Esophagus squamous epithelium (tissue), 5 donors: ENCODE data around the gene AZIN2. TPM values are rescaled to one million over a fixed set of nuclear protein-coding genes. Genes with fewer than 3 reads are reported as not detected.
"Not testable (repeated sequence)": the region's sequence is repeated elsewhere in the genome, so short reads cannot be mapped to it uniquely, and the experiment has no call there.

Source experiments
- DNase-seq: peaks from one replicate; lab custom pipeline; 2025; lab: John Stamatoyannopoulos, UW
- H3K27ac ChIP-seq, 4 donors: fragments of 200-600 bp; sonication (generic); one replicate each; pipeline ENCODE4 v1.5.1; 2016 to 2019; ENCODE audit warnings: mild to moderate bottlenecking in 1 of 4
- H3K27me3 ChIP-seq, 4 donors: fragments of 200-600 bp; sonication (generic); 1 replicate in 3 of 4; 2 replicates in 1 of 4; pipeline versions ENCODE4 v1.5.1 to v1.6.0; 2017 to 2021; ENCODE audit warnings: antibody characterized with exemption in 1 of 4
- H3K36me3 ChIP-seq, 3 donors: fragments of 200-600 bp; sonication (generic); one replicate each; pipeline ENCODE4 v1.5.1; 2016 to 2019
- H3K4me1 ChIP-seq, 3 donors: fragments of 200-600 bp; sonication (generic); one replicate each; pipeline ENCODE4 v1.5.1; 2017 to 2019
- H3K4me3 ChIP-seq, 4 donors: fragments of 200-600 bp; sonication (generic); 1 replicate in 3 of 4; 2 replicates in 1 of 4; pipeline ENCODE4 v1.5.1; 2016 to 2019; ENCODE audit warnings: mild to moderate bottlenecking in 2 of 4, moderate library complexity in 1 of 4
- H3K9me3 ChIP-seq, 3 donors: fragments of 200-600 bp; sonication (generic); one replicate each; pipeline ENCODE4 v1.5.1; 2016 to 2019
- POLR2A ChIP-seq, 4 donors: fragments of 450-650 bp; IDR thresholded peaks; one replicate each; pipeline ENCODE4 v1.6.1; 2017; ENCODE audit warnings: antibody characterized with exemption in 4 of 4, mild to moderate bottlenecking in 4 of 4, moderate library complexity in 3 of 4
- WGBS, 2 donors: methylation state at CpG; one replicate each; pipeline ENCODE4 v1.1.5; 2018; 5-methylcytosine and 5-hydroxymethylcytosine counted together
- intact Hi-C: fragments of 100-400 bp; cut with DNase I; formaldehyde crosslinking; loops from one replicate; pipeline ENCODE4 v1.15.0; 2022
- total RNA-seq, 4 donors: library from RNA; depleted of rRNA; stranded (reverse); fragments of >200 nt; gene quantifications; one replicate each; pipeline ENCODE4 v1.1.0, GENCODE V29; 2016
- TF ChIP-seq, protein P1 (sequence below), 6 experiments: fragments of 450-650 bp in 4 of 6; fragments of 200-600 bp in 2 of 6; sonication (generic) in 2 of 6; IDR thresholded peaks; one replicate each; pipeline ENCODE4 v1.5.1; 2016 to 2019; ENCODE audit warnings: antibody characterized with exemption in 6 of 6, mild to moderate bottlenecking in 4 of 6, moderate library complexity in 4 of 6
- donor health status: DM: yes; HTN: yes; CAD: no.

Gene AZIN2
- total RNA-seq, 4 donors from 2014 or later = 0.27 to 1.5 (median 0.61) TPM

DNA sequence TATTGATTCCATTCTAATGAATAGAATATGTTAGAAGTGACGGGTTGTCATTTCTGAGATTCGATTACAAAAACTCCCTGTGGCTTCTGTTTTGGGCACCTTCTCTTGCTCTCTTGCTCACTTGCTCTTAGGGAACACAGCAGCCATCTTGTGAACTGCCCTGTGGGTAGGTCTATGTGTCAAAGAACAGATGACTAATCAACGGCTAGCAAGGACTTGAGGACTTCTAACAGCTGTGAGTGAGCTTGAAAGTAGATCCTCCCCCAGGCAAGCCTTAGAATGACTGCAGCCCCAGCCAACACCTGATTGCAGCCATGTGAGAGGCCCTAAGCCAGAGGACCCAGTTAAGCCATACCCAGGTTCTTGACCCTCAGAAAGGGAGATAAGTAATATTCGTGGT is 49.3 kb downstream of the AZIN2 start:
- H3K27ac ChIP-seq = no peak overlapping the region
- no peak overlapping the region for H3K4me3 ChIP-seq
- peaks cover 0 to 11% (median 0%) of the 10 kb centered on the region in 3 donors for H3K36me3 ChIP-seq
- intact Hi-C loops = no loop called here
- H3K9me3 ChIP-seq = no peaks in the 10 kb centered on the region
- no peaks in the 10 kb centered on the region for H3K27me3 ChIP-seq
- WGBS, 2 donors = 62 to 72% methylated on average over 4 of the region's 4 CpGs
- TF ChIP-seq, protein P1, sequence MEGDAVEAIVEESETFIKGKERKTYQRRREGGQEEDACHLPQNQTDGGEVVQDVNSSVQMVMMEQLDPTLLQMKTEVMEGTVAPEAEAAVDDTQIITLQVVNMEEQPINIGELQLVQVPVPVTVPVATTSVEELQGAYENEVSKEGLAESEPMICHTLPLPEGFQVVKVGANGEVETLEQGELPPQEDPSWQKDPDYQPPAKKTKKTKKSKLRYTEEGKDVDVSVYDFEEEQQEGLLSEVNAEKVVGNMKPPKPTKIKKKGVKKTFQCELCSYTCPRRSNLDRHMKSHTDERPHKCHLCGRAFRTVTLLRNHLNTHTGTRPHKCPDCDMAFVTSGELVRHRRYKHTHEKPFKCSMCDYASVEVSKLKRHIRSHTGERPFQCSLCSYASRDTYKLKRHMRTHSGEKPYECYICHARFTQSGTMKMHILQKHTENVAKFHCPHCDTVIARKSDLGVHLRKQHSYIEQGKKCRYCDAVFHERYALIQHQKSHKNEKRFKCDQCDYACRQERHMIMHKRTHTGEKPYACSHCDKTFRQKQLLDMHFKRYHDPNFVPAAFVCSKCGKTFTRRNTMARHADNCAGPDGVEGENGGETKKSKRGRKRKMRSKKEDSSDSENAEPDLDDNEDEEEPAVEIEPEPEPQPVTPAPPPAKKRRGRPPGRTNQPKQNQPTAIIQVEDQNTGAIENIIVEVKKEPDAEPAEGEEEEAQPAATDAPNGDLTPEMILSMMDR (IDR thresholded peaks at IDR 0.05) = no peak
- TF ChIP-seq POLR2A (IDR thresholded peaks at IDR 0.05) = no peak
- no peak for DNase-seq
- peaks cover 5 to 49% (median 16%) of the 10 kb centered on the region in 3 donors for H3K4me1 ChIP-seq

DNA sequence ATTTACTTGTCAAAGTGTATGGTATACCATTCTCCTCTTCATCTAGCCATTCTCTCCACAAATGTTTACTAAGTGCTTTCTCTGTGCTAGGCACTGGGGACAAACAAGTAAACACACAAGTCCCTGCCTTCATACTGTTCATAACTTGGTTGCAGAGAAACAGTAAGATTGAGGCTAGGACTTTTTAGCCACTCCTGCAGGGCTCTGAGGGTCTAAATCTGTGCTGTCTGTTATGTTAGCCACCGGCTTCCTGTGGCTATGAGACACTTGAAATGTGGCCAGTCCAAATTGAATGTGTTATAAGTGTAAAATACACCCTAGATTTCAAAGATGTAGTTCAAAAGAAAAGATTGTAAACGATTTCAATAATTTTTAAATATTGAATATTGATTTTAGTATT is 50.2 kb downstream of the AZIN2 start:
- TF ChIP-seq, protein P1 (IDR thresholded peaks at IDR 0.05) = no peak
- no peak for DNase-seq
- peaks cover 0 to 11% (median 0%) of the 10 kb centered on the region in 3 donors for H3K36me3 ChIP-seq
- H3K9me3 ChIP-seq = no peaks in the 10 kb centered on the region
- no peak overlapping the region for H3K4me3 ChIP-seq
- peaks cover 5 to 40% (median 14%) of the 10 kb centered on the region in 3 donors for H3K4me1 ChIP-seq
- 79 to 81% methylated on average over 2 of the region's 2 CpGs for WGBS, 2 donors
- intact Hi-C loops = no loop called here
- H3K27ac ChIP-seq = no peak overlapping the region
- H3K27me3 ChIP-seq = no peaks in the 10 kb centered on the region

DNA sequence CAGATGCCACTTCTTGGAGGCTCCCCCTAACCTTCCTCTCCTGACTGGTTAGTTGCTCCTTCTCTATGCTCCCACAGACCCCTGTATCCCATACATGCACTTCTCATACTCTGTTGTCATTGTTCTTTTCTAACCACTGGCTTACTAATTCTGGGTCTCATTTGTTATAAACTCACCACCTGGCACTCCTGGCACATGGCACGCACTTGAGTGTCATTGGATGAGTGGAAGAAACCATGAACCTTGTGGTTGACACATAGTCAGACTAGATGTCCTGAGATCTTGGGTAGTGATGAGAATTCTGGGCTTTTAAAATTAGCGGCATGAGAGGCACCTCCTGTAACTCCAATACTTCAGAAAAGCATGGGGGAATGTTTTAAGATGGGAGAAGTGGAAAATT is 51.6 kb downstream of the AZIN2 start:
- 94% methylated on average over 2 of the region's 2 CpGs; no CpG with 5 or more reads in 1 of the 2 donors for WGBS, 2 donors
- Histone ChIP-seq H3K27me3 (no peaks in the 10 kb centered on the region), H3K27ac (no peak overlapping the region), H3K4me1 (peaks cover 0 to 31% (median 9%) of the 10 kb centered on the region in 3 donors), H3K9me3 (no peaks in the 10 kb centered on the region), H3K36me3 (peaks cover 0 to 11% (median 0%) of the 10 kb centered on the region in 3 donors), H3K4me3 (no peak overlapping the region)
- intact Hi-C loops = no loop called here
- no peak for TF ChIP-seq POLR2A (IDR thresholded peaks at IDR 0.05)
- no peak for DNase-seq

DNA sequence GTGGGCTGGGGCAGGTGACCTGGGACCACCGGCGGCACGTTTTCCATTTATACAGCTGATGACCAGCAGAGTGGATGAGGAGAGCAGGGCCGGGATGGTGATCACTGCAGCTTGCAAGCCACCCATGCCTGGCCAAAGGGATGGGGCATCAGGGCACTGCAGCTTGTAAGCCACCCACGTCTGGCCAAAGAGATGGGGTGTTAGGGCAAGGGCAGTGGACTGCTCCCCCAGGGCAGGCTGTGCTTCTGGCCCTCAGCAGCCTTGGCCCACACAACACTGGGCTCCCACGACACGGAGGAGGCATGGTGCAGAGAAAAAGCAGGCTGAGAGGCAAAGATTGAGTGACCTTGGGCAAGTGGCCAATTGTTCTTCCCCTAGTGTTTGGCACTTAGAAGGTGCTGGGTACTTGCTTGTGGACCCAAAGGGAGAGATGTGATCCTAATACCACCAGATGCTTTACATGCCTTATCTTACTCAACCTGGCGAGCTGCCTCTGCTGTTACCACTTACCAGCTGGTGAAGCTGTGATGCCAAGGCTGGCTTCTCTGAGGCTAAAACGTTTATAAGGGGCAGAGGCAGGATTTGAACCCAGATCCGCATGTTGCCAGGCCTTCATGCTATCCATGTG is 52.6 kb downstream of the AZIN2 start:
- Histone ChIP-seq H3K4me1 (peaks cover 0 to 27% (median 0%) of the 10 kb centered on the region in 3 donors), H3K36me3 (peaks cover 0 to 11% (median 0%) of the 10 kb centered on the region in 3 donors), H3K4me3 (no peak overlapping the region), H3K27me3 (no peaks in the 10 kb centered on the region), H3K27ac (no peak overlapping the region), H3K9me3 (no peaks in the 10 kb centered on the region)
- intact Hi-C loops = no loop called here
- TF ChIP-seq POLR2A (IDR thresholded peaks at IDR 0.05) = no peak
- TF ChIP-seq, protein P1 (IDR thresholded peaks at IDR 0.05) = no peak
- no peak for DNase-seq
- WGBS, 2 donors = 77 to 86% methylated on average over 6 to 8 of the region's 10 CpGs

DNA sequence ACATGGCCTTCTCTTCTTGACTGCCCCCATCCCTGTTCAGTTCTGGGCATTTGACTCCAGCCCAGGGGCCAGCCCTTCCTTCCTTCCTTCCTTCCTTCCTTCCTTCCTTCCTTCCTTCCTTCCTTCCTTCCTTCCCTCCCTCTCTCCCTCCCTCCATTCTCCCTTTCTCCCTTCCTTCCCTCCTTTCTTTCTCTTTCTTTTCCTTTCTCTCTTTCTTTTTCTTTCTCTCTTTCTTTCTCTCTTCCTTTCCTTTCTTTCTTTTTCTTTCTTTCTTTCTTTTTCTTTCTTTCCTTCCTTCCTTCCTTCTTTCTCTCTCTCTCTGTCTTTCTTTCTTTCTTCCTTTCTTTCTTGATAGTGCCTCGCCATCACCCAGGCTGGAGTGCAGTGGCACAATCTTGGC is 55.1 kb downstream of the AZIN2 start:
- H3K9me3 ChIP-seq, DNase-seq, H3K4me3 ChIP-seq, H3K27me3 ChIP-seq, H3K27ac ChIP-seq, intact Hi-C loops: not testable (repeated sequence)
- H3K36me3 ChIP-seq = peaks cover 0 to 11% (median 0%) of the 10 kb centered on the region in 3 donors
- WGBS, 2 donors = 100% methylated on average over 1 of the region's 1 CpG
- peaks cover 0 to 12% (median 0%) of the 10 kb centered on the region in 3 donors for H3K4me1 ChIP-seq

DNA sequence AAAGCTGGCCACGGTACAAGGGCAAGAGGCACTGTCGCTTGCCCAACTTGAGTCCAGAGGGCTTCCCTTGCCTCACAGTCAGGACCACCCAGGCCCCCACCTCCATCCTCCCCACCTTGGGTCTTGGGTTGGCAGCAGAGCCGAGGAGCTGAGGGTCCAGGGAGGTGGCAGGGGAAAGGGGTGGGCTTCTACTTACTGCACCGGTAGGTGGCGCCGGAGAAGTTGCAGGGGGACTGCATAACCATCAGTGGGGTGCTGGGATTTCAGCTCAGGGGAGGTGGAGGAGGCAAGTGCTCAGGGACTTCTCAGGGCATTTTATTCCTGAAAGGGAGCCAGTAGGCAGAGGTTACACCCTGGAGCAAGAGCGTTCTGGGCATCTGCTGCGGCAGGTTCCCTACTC is 56.8 kb downstream of the AZIN2 start:
- H3K27ac ChIP-seq = no peak overlapping the region
- H3K4me1 ChIP-seq = peaks cover 0 to 21% (median 0%) of the 10 kb centered on the region in 3 donors
- H3K4me3 ChIP-seq = no peak overlapping the region
- peaks cover 0 to 9% (median 0%) of the 10 kb centered on the region in 3 donors for H3K36me3 ChIP-seq
- H3K9me3 ChIP-seq = no peaks in the 10 kb centered on the region
- 50% methylated on average over 2 to 6 of the region's 8 CpGs for WGBS, 2 donors
- no peak for TF ChIP-seq POLR2A (IDR thresholded peaks at IDR 0.05)
- TF ChIP-seq, protein P1 (IDR thresholded peaks at IDR 0.05) = peak in 4 of 6 experiments; percentile 15 to 33 (median 24)
- DNase-seq = no peak
- intact Hi-C loops = no loop called here
- H3K27me3 ChIP-seq = no peaks in the 10 kb centered on the region
